Posterior vena cava (tissue), 2 donors: Measurements from ENCODE around the gene TMEM212. TPM values are rescaled to one million over a fixed set of nuclear protein-coding genes. Genes with fewer than 3 reads are reported as not detected.
"Not testable (repeated sequence)": the region's sequence is repeated elsewhere in the genome, so short reads cannot be mapped to it uniquely, and the experiment has no call there.

ENCODE experiments used
- DNase-seq: peaks from one replicate; pipeline ENCODE4 v3.0.0-alpha.2; 2020; ENCODE audit warnings: low spot score
- intact Hi-C, 2 donors: fragments of 100-400 bp; cut with DNase I; formaldehyde crosslinking; loops; one replicate each; pipeline versions ENCODE4 v1.14.1 to v1.14.2; 2022 to 2023
- total RNA-seq, 2 donors: library from RNA; stranded (reverse); fragmentation: NEBNext Ultra II Directional; extraction: Animal tissue kit (Norgen Biotek cat#: 25700); gene quantifications; one replicate each; pipeline ENCODE4 v1.2.1, GENCODE V29; 2021
- donor health status: DM: yes; HTN: yes; CAD: no.
- donor health status: DM: yes; HTN: yes; CAD: no.

The TMEM212 gene
- total RNA-seq, 2 donors from 2014 or later, result not detected

DNA sequence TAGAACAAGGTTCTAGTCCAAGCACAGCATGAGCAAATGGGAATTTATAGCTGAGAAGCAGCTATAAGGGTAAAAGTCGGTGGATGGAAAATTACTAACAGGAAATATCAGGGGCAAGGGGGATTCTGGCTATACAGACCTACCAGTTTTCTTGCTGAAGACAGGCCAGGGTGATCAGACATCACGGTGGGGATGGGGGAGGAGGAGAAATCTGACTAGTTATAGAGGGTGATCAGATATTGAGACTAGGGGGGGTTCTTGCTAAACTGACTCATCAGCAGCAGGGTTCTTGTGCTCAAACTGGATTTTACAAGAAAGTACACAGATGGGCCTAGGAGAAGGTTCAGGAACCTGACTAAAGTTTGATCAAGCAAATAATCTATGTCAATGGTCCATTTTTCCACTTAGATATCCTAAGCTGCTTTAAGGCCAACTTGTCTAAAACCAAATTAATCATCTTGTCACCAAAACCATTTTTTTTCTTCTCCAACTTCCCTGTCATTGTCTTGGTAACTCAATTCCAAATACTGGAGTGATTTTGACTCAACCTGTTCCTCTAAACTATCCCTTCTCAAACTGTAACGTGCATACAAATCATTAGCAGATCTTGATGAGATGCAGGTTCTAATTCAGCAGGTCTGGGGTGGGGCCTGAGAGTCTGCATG lies 4.6 kb downstream of the TMEM212 start:
- intact Hi-C loops, result loop anchor here in 1 of 2 donors (5.0 kb wide), 1 partner anchor 860 kb away; no protein-coding TSS in a partner anchor

DNA sequence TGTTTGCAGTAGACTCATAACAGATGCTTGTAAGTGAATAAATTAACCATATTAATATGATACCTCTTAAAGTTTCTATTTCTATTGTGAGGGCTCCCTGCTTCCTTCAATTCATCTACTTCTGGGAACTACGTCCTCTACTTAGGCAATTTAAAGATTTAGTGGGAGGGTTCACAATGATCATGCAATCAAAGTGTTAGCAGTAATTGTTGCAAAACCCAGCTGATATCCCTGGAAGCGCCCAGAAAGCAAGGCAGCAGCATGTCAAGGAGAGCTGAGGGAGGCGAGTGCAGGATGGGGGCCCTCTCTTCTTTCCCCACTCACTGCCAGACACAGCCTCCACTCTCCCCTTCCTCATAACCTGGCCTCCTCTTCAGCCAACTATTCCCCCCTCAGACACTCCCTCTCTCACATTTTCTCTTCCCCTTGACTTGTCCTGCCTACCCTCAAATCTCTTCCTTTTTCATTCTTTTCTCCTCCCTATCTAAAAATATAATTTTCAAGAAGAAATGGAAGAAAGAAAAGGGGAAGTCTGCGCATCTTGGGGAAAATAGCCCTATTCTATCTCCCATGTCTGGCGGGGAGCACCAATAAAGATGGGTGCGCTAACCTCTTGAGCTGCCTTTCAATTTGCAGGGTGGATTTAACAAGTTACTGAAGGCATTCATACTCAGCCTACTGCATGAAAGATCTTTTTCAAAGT lies 6.6 kb downstream of the TMEM212 start:
- intact Hi-C loops, result loop anchor here in 1 of 2 donors (5.0 kb wide), 1 partner anchor 862 kb away; no protein-coding TSS in a partner anchor
- no peak for DNase-seq

More for the DNA sequence above, 4.6 kb downstream of the TMEM212 start:
- DNase-seq, result no peak

DNA sequence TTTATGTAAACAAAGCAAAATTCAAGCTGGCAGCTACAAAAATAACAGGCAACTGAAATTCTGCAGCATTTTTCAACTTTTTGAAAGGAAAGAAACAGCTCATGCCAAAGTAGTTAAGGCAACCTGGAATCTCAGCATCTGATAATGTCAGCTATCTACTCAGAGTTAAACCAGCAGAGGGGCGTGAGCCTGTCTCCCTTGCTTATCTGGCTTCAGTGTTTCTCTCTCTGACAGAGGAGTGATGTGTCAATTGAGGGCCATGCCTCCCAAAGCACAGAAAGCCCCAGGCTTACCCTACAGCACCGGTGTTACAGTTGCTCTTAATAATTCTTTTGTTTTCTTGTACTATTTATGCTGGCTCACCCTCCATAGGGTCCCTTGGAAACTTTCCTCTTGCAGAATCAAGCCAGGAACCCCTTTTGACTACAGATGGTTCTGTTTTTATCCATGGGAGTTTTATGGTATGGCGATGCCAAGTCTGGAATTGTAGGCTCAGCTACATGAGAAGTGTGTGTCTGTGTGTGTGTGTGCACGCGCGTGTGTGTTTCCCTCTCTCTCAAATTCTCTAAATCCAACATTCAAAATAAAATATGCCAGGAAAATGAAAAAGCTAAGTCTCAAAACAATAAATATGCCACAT lies 7.3 kb downstream of the TMEM212 start:
- no peak for DNase-seq

DNA sequence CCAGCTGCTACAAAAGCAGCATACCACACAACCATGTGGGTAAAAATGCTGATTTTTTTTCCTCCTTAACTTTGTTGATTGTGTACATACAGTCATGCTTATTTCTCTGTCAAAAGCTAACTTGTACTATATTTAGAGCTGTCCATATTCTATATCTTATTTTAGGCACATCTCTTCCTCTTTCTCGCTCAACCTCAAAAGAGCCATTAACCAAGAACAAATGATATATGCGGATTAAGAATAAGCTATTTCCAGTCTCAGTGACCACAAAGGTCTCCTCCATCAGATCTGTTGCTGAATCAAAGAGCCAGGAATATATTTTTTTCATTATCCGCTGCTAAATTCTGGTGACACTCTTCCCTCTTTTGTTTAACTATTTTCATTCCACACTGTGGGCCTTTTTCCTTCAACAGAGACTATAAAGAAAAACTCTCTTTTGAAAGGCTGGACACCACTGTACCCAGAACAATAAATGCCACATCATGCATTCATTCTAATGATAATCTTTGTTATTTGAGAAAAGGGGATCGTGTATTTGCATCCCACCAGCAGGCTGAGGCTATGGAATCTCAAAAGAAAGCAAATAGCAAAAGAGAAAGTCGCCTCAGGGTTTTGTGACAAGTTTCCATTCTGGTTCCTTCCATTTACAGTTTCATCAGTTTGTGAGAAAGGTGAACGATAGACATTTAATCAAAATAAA lies 8.0 kb downstream of the TMEM212 start:
- no peak for DNase-seq
- intact Hi-C loops, result no loop called here

More for the DNA sequence above, 7.3 kb downstream of the TMEM212 start:
- intact Hi-C loops, result no loop called here

DNA sequence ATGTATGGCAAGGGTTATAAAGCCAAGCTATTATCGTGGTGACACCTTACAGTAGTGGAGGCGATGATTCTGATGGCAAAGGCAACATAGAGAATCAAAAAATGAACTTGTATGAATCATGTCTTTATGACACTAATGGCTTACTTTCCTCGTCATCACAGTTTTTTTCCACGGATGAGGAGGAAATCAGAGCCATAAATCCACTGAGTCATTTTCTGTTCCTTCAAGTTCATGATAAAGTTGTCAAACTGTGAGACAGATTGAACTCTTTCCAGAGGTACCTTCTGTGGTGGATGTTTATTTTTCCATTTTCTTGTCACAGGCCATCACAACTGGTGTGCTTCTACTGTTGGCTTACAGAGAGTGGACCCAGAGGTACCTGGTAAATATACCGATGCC lies 8.5 kb downstream of the TMEM212 start:
- no peak for DNase-seq
- intact Hi-C loops, result no loop called here

DNA sequence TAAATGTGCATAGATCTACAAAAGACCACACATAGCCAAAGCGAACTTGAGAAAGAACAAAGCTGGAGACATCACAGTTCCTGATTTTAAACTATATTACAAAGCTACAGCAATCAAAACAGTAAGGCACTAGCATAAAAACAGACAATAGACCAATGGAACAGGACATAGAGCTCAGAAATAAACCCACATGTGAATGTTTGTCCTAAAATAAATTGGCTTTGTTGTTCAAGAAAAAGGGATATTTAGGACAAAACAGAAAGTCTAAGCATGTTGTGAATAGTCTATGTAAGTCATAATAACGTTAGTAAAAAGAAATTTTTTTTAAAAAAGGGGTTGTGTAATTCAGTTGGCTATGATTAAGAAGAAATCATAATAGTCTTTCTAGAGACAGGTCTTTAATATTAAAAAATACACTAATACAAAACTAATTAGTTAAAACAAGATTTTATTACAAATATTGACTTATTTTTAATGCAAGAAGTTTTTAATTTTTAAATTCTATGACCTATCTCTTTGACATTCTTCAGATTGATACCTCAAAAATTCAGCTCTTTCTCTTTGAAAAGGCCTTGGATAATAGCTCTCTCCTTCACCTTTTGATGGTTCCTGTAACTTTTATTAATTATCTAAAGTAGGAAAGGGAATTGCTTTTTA lies 11.6 kb downstream of the TMEM212 start:
- intact Hi-C loops, result no loop called here
- DNase-seq, result no peak

DNA sequence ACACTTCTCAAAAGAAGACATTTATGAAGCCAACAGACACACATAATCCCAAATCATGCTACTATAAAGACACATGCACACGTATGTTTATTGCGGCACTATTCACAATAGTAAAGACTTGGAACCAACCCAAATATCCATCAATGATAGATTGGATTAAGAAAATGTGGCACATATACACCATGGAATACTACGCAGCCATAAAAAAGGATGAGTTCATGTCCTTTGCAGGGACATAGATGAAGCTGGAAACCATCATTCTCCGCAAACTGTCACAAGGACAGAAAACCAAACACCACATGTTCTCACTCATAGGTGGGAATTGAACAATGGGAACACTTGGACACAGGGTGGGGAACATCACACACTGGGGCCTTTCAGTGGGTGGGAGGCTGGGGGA lies 15.6 kb downstream of the TMEM212 start:
- DNase-seq, intact Hi-C loops: not testable (repeated sequence)

DNA sequence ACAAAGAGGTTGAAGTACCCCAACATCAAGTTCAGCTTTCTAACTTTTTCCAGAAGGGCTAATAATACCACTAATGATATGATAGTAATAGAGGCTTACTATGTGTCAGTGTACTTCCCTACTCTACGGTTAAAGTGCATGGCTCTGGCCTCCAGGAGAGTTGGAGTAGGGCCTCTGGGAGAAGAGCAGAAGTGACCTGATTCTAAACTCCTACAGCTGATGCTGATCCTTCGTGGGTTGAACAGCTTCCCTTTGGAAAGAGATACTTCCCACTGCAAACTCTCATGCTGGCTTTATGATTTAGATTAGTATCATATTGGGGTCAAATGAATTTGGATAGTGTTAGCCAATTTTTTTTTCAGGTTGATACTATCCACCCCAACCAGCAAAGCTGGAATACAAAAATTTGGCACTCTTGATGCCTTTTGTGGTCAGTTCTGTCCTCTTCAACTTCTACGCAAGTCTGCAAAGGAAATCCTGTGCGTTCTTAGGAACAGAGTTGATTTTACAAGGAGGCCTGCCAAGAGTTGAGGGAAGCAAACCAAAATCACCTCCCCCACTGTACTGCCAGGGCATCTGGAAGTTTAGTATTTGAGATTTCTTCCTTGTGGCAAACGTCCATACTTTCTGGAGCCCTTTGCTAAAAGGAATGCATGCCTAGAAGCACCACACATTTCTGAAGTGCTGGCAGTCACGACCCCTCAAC lies 17.8 kb downstream of the TMEM212 start:
- intact Hi-C loops, result no loop called here
- no peak for DNase-seq

DNA sequence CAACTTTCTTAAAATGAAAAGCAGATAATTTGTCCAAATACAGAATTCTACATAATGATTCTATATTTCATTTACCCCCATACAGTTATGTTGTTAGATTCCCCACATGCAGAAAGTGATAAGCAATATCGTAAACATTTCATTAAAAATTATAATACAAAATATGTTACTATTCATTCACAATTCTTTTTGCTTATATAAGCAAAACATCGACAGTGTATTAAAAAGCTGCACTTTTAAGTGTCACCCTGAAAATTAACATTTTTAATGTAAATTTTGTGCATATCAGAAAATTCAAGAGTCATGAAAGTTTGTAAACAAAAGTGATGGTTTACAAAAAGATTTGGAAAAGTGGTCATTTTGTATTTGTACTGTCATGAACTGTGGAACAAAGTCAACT lies 19.2 kb downstream of the TMEM212 start:
- intact Hi-C loops, result no loop called here
- DNase-seq, result no peak

DNA sequence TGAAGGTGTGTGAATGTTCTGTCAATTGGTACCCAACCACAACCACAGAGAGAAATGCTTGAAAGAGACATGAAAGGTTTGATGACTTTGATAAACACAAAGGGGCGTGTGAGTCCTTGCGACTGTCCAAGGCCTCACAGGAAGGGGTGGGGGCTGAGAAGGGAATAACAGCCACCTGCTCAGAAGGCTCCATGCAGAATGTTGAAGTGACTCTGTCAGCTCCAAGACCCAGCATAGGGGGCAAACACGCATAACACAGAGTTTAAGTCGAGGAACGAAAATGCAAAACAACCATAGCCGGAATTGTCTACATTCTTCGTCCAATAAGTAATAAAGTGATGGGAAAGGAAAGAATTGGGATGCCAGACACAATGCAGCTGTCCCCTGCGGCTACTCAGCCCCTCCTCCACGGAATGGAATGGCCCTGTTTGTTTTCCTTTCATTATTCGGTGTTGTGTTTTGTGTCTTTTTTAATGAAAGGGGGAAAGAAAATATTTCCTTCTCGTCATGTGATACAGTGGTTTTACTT lies 19.9 kb downstream of the TMEM212 start:
- intact Hi-C loops, result no loop called here
- no peak for DNase-seq

DNA sequence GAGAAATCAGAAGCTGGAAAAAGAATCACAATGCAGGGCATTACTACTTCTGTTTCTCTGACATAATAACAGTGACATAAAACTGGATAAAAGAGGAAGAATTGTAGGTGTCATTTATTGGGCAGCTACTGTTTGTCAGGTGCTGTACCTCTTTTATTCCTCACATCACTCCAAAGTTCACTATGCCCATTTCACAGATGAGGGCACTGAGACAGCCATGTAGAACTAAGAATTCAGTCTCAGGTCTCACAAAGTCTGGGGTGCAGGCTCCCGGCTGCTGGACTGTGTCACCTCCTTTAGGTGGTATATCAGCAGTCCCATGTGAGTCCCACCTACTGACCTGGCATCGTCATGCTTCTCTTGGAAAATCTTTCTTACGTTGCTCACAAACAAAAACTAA lies 20.8 kb downstream of the TMEM212 start:
- intact Hi-C loops, result no loop called here
- no peak for DNase-seq

DNA sequence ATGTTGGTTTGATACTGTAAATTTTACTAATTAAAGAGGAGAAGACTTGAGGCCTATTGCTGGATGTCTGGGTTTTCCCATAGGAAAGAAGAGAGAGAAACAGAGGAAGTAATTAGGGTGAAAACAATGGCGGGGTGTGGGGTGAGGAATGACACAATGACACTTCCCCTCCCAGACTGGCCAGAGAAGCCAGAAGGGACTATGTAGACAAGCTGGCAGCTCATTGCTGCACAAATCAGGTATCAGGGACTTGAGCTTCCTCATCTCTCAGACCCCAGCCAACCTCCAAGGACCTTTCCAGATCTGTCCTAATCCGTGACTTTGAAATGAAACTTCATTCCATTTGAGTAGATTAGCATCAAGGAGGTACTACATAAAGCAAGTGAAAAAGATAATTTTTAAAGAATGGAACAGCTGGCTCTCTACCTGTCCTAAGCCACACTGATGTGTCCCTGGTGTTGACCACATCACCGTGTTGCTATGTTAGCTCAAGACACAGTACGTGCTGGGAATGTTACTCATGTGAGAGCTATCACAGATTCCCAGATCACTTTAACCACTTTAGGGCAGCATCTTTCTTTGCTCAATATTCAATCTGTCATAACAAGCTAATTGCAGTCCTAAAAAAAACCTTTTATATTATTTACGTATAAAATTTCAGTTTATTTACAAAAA lies 22.2 kb downstream of the TMEM212 start:
- intact Hi-C loops, result no loop called here
- DNase-seq, result no peak

DNA sequence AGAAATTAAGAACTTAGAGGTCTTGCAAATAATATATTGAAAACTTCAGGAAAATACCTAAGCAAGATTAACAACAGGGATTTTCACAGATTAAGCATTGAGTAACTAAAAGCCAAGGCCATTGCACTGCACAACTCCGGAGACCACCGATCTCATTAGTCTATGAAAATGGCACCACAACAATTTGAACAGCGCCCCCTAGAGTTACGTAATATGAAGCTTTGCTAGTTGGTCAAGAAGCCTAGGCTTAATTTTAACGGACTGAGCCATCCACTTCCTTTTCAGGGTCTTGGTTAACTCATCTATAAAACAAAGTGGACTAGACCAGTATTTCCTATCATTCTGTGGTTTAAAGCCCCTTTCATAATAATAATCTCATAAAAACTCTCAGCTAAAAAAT lies 24.8 kb downstream of the TMEM212 start:
- intact Hi-C loops, result no loop called here

DNA sequence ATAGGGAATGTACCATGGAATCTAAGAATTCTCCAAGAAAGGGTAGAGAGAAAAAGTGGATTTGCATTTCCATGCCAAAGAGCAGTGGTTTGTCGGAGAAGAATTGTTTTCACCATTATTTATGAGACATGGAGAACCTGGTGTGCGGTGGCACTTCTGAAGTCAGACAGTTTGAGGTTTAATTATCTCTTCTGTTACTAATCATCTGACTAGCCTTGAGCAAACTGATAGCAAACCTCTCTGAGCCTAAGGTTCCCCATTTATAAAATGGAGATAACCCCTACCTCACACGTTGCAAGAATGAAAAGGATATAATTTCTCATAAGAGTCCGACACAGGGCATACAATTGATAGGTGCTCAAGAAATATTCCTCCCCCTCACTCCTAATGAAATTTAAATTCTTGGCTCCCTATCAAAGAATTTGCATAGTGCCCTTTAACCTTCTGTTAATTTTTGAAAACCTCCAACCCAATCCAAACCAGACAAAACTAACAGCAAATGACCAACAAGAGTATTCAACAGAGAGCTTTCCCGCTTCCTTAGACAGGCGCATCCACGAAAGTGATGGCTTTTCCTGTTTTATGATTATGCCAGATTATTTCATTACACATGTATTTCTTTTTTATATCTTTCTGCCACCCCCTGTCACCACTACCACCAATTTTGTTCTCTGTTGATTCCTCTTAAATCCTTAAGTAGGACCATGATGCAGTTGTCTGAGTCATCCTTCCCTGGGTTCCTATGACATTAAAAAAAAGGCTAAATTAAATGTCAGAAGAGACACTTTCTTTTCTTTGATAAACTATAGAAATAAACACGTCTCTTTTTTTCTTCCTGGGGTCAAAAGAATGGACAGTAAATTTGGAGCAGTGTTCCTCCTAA lies 28.5 kb downstream of the TMEM212 start:
- no peak for DNase-seq
- intact Hi-C loops, result no loop called here

More for the DNA sequence above, 24.8 kb downstream of the TMEM212 start:
- no peak for DNase-seq

DNA sequence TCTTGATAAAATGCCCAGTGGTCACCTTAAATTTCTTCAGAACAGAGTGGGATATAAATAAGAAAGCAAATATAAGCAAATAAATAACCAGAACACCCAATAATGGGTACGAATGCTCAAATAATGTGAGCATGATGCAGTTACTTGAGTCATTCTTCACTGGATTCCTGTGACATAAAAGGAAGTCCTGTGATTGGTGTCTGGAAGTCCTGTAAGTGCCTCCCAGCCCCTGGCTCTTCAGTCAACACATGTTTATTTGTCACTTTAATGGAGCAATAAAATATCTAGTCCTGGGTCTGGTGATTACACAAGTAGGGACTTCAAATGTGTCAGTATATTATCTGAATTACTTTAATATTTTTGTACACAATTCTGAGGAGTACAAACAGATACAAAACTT lies 30.4 kb downstream of the TMEM212 start:
- intact Hi-C loops, result no loop called here

DNA sequence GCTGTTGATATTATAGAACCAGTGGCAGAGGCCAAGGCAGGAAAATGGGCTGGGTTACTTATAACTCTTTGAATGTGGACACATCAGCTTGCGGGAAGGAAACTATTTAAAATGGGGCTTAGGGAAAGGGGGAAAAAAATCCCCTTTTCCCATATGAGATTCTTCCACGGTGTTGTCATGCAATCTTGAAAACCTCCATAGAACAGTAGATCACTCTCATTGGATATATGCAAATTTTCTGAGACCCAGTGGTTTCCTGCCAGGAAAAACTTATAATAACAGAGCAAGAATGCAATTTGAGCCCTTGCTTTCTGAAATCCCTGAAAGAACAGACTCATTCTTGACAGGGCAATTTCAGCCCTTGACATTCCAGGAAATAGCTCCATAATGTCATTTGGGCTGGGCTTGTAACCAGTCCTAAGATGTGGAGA lies 31.1 kb downstream of the TMEM212 start:
- intact Hi-C loops, result no loop called here

More for the DNA sequence above, 30.4 kb downstream of the TMEM212 start:
- DNase-seq, result no peak

DNA sequence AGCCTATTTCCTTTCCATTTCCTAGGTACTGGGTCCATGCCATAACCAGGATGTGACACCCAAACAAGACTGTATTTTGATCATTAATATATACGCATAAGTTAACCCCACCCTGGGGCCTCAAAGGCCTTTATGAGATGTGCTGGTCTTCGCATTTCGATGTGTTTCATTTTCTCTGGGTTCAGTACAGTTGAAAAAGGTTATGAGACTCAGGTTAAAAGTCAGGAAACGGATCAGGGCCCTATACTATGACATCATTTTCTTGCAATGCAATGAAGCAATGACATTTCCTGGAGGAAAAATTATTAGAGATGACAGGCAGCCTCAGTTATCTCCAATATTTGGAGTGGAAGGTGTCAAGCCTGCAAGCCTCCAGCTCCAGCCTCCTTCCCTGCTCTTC lies 31.7 kb downstream of the TMEM212 start:
- intact Hi-C loops, result no loop called here
- no peak for DNase-seq

More for the DNA sequence above, 31.1 kb downstream of the TMEM212 start:
- no peak for DNase-seq
